VCaP (cell line): ENCODE results near the gene AVL9.

Experiments
- H3K27ac ChIP-seq: fragments of 450-650 bp; 2 replicates; pipeline ENCODE4 v1.5.1; 2017
- CTCF ChIP-seq: fragments of 450-650 bp; conservative IDR thresholded peaks from 2 replicates; pipeline ENCODE4 v1.5.1; 2017; ENCODE audit warnings: mild to moderate bottlenecking, moderate library complexity

AVL9 gene

GRCh38 chr7:32495298-32496051 lies at the start of gene AVL9:
AVL9 (plus strand) TSS chr7:32495489; CDS start chr7:32495710, 221 bp downstream.
- no peak for TF ChIP-seq CTCF
- H3K27ac ChIP-seq, result peak within 1 kb of the TSS; percentile 90

GRCh38 chr7:32447218-32447617 lies 48.1 kb upstream of the AVL9 start:
- TF ChIP-seq CTCF, result no peak
- H3K27ac ChIP-seq, result no peak overlapping the region

- TF ChIP-seq CTCF, result no peak
Measured at GRCh38 chr7:32453341-32454011, 41.8 kb upstream of the AVL9 start.

GRCh38 chr7:32458025-32458424 lies 37.3 kb upstream of the AVL9 start:
- no peak for TF ChIP-seq CTCF
- H3K27ac ChIP-seq, result no peak overlapping the region

More at GRCh38 chr7:32453341-32454011, 41.8 kb upstream of the AVL9 start:
- H3K27ac ChIP-seq, result no peak overlapping the region

GRCh38 chr7:32459788-32460187 lies 35.5 kb upstream of the AVL9 start:
- no peak overlapping the region for H3K27ac ChIP-seq
- no peak for TF ChIP-seq CTCF

GRCh38 chr7:32461484-32461883 lies 33.8 kb upstream of the AVL9 start:
- TF ChIP-seq CTCF, result no peak
- H3K27ac ChIP-seq, result no peak overlapping the region

GRCh38 chr7:32462451-32462850 lies 32.8 kb upstream of the AVL9 start:
- TF ChIP-seq CTCF, result no peak
- H3K27ac ChIP-seq, result peak overlapping the region; percentile 63
